Measurements from ENCODE around the gene SCN2A. TPM values are rescaled to one million over a fixed set of nuclear protein-coding genes. Genes with fewer than 3 reads are reported as not detected.

Gene SCN2A
- total and polyA plus RNA-seq, 2 donors (not counting 3 experiments of a cell fraction or from before 2014, with no cell fraction given), result not detected

DNA sequence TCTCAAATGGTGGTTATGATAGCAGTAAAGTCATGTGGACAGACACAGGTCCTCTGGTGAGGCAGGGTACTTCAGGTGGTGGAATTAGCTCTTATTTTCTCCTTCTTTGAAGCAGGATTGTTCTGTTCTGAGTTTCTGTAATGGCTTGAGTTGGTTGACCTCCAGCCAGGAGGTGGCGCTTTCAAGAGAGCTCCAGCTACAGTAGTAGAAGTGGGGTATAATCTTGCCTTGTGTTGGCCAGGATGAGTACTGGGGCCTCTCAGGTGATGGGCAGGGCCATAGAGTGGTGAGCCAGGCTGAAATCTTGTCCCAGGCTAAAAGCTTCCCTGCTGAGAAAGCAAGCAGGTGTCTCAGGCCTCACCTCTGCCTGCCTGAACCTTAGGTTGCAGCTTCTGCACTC lies 177.8 kb downstream of the SCN2A start:
- H3K4me3 ChIP-seq (replicated peaks in 1 of 3; ENCODE audit: insufficient read depth in 1 of 3, low read depth in 1 of 3, low read length in 3 of 3), result no peak overlapping the region
- H3K9me3 ChIP-seq (replicated peaks; ENCODE audit: control insufficient read depth, insufficient read depth, low read length), result no peaks in the 10 kb centered on the region
- H2AFZ ChIP-seq (ENCODE audit: low read depth, low read length), result no peak overlapping the region
- H3K9ac ChIP-seq (replicated peaks; ENCODE audit: extremely low read depth, insufficient read depth, low read length), result no peak overlapping the region
- TF ChIP-seq MAX (IDR thresholded peaks at IDR 0.05; ENCODE audit: insufficient read depth, insufficient read length) (no peak), FOS (IDR thresholded peaks at IDR 0.05; ENCODE audit: borderline replicate concordance, insufficient read depth, low read length) (no peak), JUN (IDR thresholded peaks at IDR 0.05; ENCODE audit: borderline replicate concordance, insufficient read depth, insufficient read length, low read depth) (no peak), GATA2 (IDR thresholded peaks at IDR 0.05; ENCODE audit: insufficient read depth, insufficient read length, low read depth, low read length) (no peak), POLR2AphosphoS5 (IDR thresholded peaks at IDR 0.05; ENCODE audit: insufficient read depth, low read depth, low read length) (no peak), MYC (IDR thresholded peaks at IDR 0.05; ENCODE audit: low read depth, low read length) (no peak), POLR2A (IDR thresholded peaks at IDR 0.05; ENCODE audit: low read depth, low read length) (no peak)
- TF ChIP-seq, protein P1, sequence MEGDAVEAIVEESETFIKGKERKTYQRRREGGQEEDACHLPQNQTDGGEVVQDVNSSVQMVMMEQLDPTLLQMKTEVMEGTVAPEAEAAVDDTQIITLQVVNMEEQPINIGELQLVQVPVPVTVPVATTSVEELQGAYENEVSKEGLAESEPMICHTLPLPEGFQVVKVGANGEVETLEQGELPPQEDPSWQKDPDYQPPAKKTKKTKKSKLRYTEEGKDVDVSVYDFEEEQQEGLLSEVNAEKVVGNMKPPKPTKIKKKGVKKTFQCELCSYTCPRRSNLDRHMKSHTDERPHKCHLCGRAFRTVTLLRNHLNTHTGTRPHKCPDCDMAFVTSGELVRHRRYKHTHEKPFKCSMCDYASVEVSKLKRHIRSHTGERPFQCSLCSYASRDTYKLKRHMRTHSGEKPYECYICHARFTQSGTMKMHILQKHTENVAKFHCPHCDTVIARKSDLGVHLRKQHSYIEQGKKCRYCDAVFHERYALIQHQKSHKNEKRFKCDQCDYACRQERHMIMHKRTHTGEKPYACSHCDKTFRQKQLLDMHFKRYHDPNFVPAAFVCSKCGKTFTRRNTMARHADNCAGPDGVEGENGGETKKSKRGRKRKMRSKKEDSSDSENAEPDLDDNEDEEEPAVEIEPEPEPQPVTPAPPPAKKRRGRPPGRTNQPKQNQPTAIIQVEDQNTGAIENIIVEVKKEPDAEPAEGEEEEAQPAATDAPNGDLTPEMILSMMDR (IDR thresholded peaks at IDR 0.05; ENCODE audit: extremely low read depth in 1 of 2, insufficient read depth in 1 of 2, low read depth in 1 of 2, low read length in 2 of 2), result no peak
- ChIA-PET CTCF (no interaction called here), POLR2A (no interaction called here)
- H3K4me2 ChIP-seq (ENCODE audit: insufficient read depth, low read length), result no peak overlapping the region
- H3K4me1 ChIP-seq (ENCODE audit: control insufficient read depth, extremely low read depth, insufficient read depth, low read length), result no peaks in the 10 kb centered on the region
- H3K27me3 ChIP-seq (ENCODE audit: control insufficient read depth in 2 of 2, insufficient read depth in 2 of 2, low read length in 2 of 2), result no peaks in the 10 kb centered on the region
- no peaks in the 10 kb centered on the region for H4K20me1 ChIP-seq (replicated peaks; ENCODE audit: control insufficient read depth, extremely low read depth, insufficient read depth, low read length)
- dilution Hi-C loops (cut with MboI; ENCODE audit: extremely low pct_ligation_motif_present, low sequenced_read_pairs), result no loop called here
- BruUV-seq (replicated peaks), result no TSS peak
- H3K27ac ChIP-seq (ENCODE audit: insufficient read depth, low read depth, low read length), result no peak overlapping the region
- FAIRE-seq (no peak), DNase-seq (ENCODE audit: low read depth, low spot score) (no peak)
- intact Hi-C loops (cut with micrococcal nuclease), result no loop called here
- H3K79me2 ChIP-seq (ENCODE audit: control insufficient read depth, insufficient read depth, low read length), result no peaks in the 10 kb centered on the region
- H3K36me3 ChIP-seq (ENCODE audit: control insufficient read depth in 2 of 2, extremely low read depth in 1 of 2, insufficient read depth in 2 of 2, low read length in 2 of 2), result no peaks in the 10 kb centered on the region
- no peaks in the 10 kb centered on the region for H3K9me1 ChIP-seq (replicated peaks; ENCODE audit: control insufficient read depth, extremely low read depth, insufficient read depth, low read length)
